Measurements from ENCODE around the gene EEF1AKMT4. TPM values are rescaled to one million over a fixed set of nuclear protein-coding genes. Genes with fewer than 3 reads are reported as not detected.

EEF1AKMT4 gene
- total and polyA plus RNA-seq, 10 of the 15 experiments (the other 5 are each of a cell fraction or from before 2014, with no cell fraction given) = 7.5 to 26.8 (median 18.3) TPM

- Histone ChIP-seq H3K9me3 (replicated peaks; ENCODE audit: control insufficient read depth, insufficient read depth, low read length) (no peaks in the 10 kb centered on the region), H2AFZ (ENCODE audit: control insufficient read depth, low read depth, low read length) (no peak overlapping the region), H3K4me3 (no peak overlapping the region), H3K4me1 (ENCODE audit: control insufficient read depth, insufficient read depth, low read length) (no peaks in the 10 kb centered on the region), H3K27ac (ENCODE audit: control insufficient read depth, insufficient read depth) (no peak overlapping the region), H3K9ac (ENCODE audit: control insufficient read depth, insufficient read depth, low read length) (no peak overlapping the region), H3K36me3 (ENCODE audit: control insufficient read depth in 2 of 2, insufficient read depth in 2 of 2, low read length in 1 of 2) (no peaks in the 10 kb centered on the region), H4K20me1 (ENCODE audit: control insufficient read depth, insufficient read depth) (no peaks in the 10 kb centered on the region), H3K79me2 (ENCODE audit: control insufficient read depth, insufficient read depth, low read length) (no peaks in the 10 kb centered on the region), H3K4me2 (ENCODE audit: control insufficient read depth, insufficient read depth) (no peak overlapping the region), H3K27me3 (replicated peaks in 1 of 2; ENCODE audit: control insufficient read depth in 2 of 2, insufficient read depth in 2 of 2, low read length in 1 of 2) (no peaks in the 10 kb centered on the region; a peak in 2 of 4 replicates)
- 68% methylated on average over 8 of the region's 8 CpGs for WGBS (ENCODE audit: insufficient coverage, insufficient replicate concordance, low lambda C conversion rate, missing lambda C conversion rate)
- CTCF ChIA-PET = interaction anchor here (1.6 kb wide), 1 partner anchor 388 kb away, joined by 4 read pairs; no protein-coding TSS in a partner anchor
- DNase-seq (ENCODE audit: low read depth, low spot score) (no peak), FAIRE-seq (no peak), ATAC-seq (no peak)
- POLR2A ChIA-PET = no interaction called here
- in situ Hi-C loops (cut with MboI) (no loop called here), intact Hi-C loops (cut with micrococcal nuclease; ENCODE audit: unreplicated experiment) (no loop called here)
- no TSS peak for BruUV-seq (replicated peaks)
- TF ChIP-seq ZBED1 (IDR thresholded peaks at IDR 0.05; ENCODE audit: borderline replicate concordance) (no peak), RBBP5 (conservative IDR thresholded peaks at IDR 0.05) (no peak), KDM1A (IDR thresholded peaks at IDR 0.05; ENCODE audit: borderline replicate concordance) (no peak), ATF7 (IDR thresholded peaks at IDR 0.05; ENCODE audit: low read depth) (no peak), SIN3A (IDR thresholded peaks at IDR 0.05; ENCODE audit: low read depth, low read length) (no peak), IRF4 (IDR thresholded peaks at IDR 0.05; ENCODE audit: low read depth, low read length) (no peak)
- RAD21 ChIA-PET (ENCODE audit: unreplicated experiment) = no interaction called here
- SMC1A ChIA-PET (ENCODE audit: uncharacterized antibody, unreplicated experiment) = no interaction called here
Observed at GRCh38 chr3:184283681-184284080, 34.2 kb downstream of the EEF1AKMT4 start.

- WGBS (ENCODE audit: insufficient coverage, insufficient replicate concordance, low lambda C conversion rate, missing lambda C conversion rate) = 10% methylated on average over 4 of the region's 4 CpGs
- POLR2A ChIA-PET = no interaction called here
- no peak overlapping the region for H2AFZ ChIP-seq (ENCODE audit: control insufficient read depth, low read depth, low read length)
- intact Hi-C loops (cut with micrococcal nuclease; ENCODE audit: unreplicated experiment) = no loop called here
- in situ Hi-C loops (cut with MboI) = loop anchor here (5.0 kb wide), 1 partner anchor 392 kb away; no protein-coding TSS in a partner anchor
- DNase-seq (ENCODE audit: low read depth, low spot score) = no peak
- no peaks in the 10 kb centered on the region for H3K79me2 ChIP-seq (ENCODE audit: control insufficient read depth, insufficient read depth, low read length)
- FAIRE-seq = no peak
- BruUV-seq (replicated peaks) = no TSS peak
- no peak overlapping the region for H3K9ac ChIP-seq (ENCODE audit: control insufficient read depth, insufficient read depth, low read length)
- SMC1A ChIA-PET (ENCODE audit: uncharacterized antibody, unreplicated experiment) = interaction anchor here (1.5 kb wide), 1 partner anchor 389 kb away, joined by 5 read pairs; no protein-coding TSS in a partner anchor
- ATAC-seq = peak; percentile 59
- TF ChIP-seq CTCF (IDR thresholded peaks at IDR 0.05 in 2 of 3, conservative IDR thresholded peaks at IDR 0.05 in 1 of 3; ENCODE audit: control insufficient read depth in 2 of 3, extremely low read depth in 1 of 3, insufficient read depth in 1 of 3, low read depth in 3 of 3, low read length in 3 of 3) (peak; percentile 21 to 43 (median 24); a peak in 3 of 6 replicates), MAX (IDR thresholded peaks at IDR 0.05; ENCODE audit: low read depth, low read length) (no peak), BMI1 (IDR thresholded peaks at IDR 0.05; ENCODE audit: borderline replicate concordance) (no peak), RAD21 (IDR thresholded peaks at IDR 0.05; ENCODE audit: insufficient read depth, low read depth, low read length) (peak; percentile 47; the same call in 1 of the 2 replicates)
- RAD21 ChIA-PET (ENCODE audit: unreplicated experiment) = interaction anchor here (0.7 kb wide), 1 partner anchor 389 kb away, joined by 3 read pairs; no protein-coding TSS in a partner anchor
- no peaks in the 10 kb centered on the region for H3K36me3 ChIP-seq (ENCODE audit: control insufficient read depth in 2 of 2, insufficient read depth in 2 of 2, low read length in 1 of 2)
- H3K4me3 ChIP-seq = no peak overlapping the region
- H3K27ac ChIP-seq (ENCODE audit: control insufficient read depth, insufficient read depth) = no peak overlapping the region
- no peaks in the 10 kb centered on the region; a peak in 2 of 4 replicates for H3K27me3 ChIP-seq (replicated peaks in 1 of 2; ENCODE audit: control insufficient read depth in 2 of 2, insufficient read depth in 2 of 2, low read length in 1 of 2)
- no peaks in the 10 kb centered on the region for H4K20me1 ChIP-seq (ENCODE audit: control insufficient read depth, insufficient read depth)
- no peak overlapping the region for H3K4me2 ChIP-seq (ENCODE audit: control insufficient read depth, insufficient read depth)
- H3K9me3 ChIP-seq (replicated peaks; ENCODE audit: control insufficient read depth, insufficient read depth, low read length) = no peaks in the 10 kb centered on the region
- no peaks in the 10 kb centered on the region for H3K4me1 ChIP-seq (ENCODE audit: control insufficient read depth, insufficient read depth, low read length)
- CTCF ChIA-PET = interaction anchor here (1.6 kb wide), 2 partner anchors 57 to 389 kb away, joined by 3 to 4 read pairs; no protein-coding TSS in a partner anchor
Observed at GRCh38 chr3:184284696-184285095, 35.2 kb downstream of the EEF1AKMT4 start.
